ENCODE results near the gene AGBL4. TPM values are rescaled to one million over a fixed set of nuclear protein-coding genes. Genes with fewer than 3 reads are reported as not detected.
A peak's percentile ranks its signal among the peaks of the same experiment; 100 is the strongest.
"Not testable (repeated sequence)": the region's sequence is repeated elsewhere in the genome, so short reads cannot be mapped to it uniquely, and the experiment has no call there.

AGBL4 gene
- total and polyA plus RNA-seq, 5 experiments from 2014 or later = 0.16 to 0.25 TPM; not detected in 3

DNA sequence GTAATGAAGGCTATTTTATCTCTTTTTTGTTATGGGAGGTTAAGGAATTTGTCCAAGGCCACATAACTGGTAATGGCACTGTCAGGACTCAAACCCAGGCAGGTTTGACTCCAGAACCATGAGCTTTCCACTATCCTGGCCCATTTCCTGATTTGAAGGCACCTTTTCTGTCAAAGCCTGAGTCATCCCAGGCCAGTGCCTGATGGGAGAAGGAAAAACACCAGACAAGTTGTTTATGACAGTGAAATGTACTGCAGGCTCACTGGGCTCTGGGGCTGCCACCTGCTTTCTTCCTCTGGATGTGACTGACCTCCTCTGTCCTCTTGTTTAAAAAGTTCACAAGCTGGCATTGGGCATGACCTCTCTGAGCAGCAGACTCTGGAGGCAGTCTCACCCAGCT is 1479.9 kb downstream of the AGBL4 start:
- no peak for ATAC-seq
- H3K27ac Mint-ChIP-seq = no peak overlapping the region
- no peak for DNase-seq
- peaks cover 9 to 42% (median 18%) of the 10 kb centered on the region in 5 donors for H3K27me3 Mint-ChIP-seq
- no peaks in the 10 kb centered on the region for H3K9me3 Mint-ChIP-seq
- no peak overlapping the region for H3K4me3 Mint-ChIP-seq
- no peaks in the 10 kb centered on the region for H3K4me1 Mint-ChIP-seq
- POLR2A ChIA-PET = no interaction called here
- no peaks in the 10 kb centered on the region for H3K36me3 Mint-ChIP-seq

DNA sequence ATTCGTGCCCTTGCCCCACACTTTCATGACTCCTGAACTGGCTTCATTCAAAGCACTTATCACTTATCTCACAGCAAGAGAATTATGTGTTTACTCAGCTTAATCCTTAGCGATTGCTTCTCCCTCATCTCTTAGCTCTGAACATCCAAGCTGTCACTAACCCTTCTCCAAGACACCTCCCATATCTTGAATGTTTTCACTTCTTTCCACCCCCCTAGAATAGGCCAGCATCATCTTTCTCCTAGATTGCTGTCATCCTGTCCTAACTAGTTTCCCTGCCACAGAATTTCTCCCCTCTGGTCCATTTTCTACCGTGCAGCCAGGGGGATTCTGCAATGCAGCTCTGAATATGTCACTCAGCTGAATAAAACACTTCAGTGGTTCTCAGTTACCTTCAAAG is 1483.2 kb downstream of the AGBL4 start:
- DNase-seq = no peak
- no peaks in the 10 kb centered on the region for H3K36me3 Mint-ChIP-seq
- no peak overlapping the region for H3K4me3 Mint-ChIP-seq
- POLR2A ChIA-PET = no interaction called here
- peaks cover 10 to 38% (median 16%) of the 10 kb centered on the region in 5 donors for H3K27me3 Mint-ChIP-seq
- H3K4me1 Mint-ChIP-seq = no peaks in the 10 kb centered on the region
- no peak for ATAC-seq
- no peaks in the 10 kb centered on the region for H3K9me3 Mint-ChIP-seq
- H3K27ac Mint-ChIP-seq = no peak overlapping the region

DNA sequence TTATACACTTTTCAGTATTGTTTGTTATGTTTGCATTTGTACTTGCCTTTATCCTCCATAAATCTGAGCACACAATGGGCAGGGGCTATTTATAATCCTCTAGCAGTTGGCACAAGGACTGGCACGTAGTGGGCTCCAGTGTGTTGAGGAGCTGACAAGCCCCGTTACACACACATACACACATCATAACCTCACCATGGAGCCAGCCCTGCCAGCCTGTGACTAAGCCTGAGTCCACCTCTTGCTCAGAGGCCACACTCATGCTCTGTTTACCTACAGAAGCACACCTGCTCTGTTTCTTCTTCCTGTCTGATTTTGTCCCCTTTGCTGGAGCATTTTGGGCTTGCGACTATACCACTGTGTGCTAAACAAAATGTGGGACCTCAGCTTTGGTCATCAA is 1487.3 kb downstream of the AGBL4 start:
- H3K36me3 Mint-ChIP-seq = no peaks in the 10 kb centered on the region
- no peak for ATAC-seq
- H3K4me3 Mint-ChIP-seq = no peak overlapping the region
- POLR2A ChIA-PET = no interaction called here
- no peaks in the 10 kb centered on the region for H3K4me1 Mint-ChIP-seq
- no peak for DNase-seq
- no peak overlapping the region for H3K27ac Mint-ChIP-seq
- peaks cover 23 to 61% (median 29%) of the 10 kb centered on the region in 5 donors for H3K27me3 Mint-ChIP-seq
- no peaks in the 10 kb centered on the region for H3K9me3 Mint-ChIP-seq

DNA sequence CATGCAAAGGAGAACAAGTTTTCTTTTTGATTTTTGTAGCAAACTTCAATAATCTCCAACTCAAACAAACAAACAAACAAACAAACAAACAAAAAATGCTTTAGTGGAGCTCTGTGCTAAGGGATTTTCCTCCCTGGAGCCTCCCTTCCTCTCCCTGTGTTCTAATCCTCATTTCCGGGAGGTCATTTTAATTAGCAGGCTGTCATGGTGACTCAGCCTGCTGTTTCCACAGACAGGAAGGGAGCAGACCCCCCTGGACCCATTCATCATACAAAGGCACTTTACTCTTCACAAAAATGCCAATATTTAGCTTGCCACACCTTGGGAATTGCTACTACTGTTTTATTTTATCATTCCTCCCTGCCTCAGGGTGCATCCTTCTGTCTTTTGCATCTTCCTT is 1490.8 kb downstream of the AGBL4 start:
- ATAC-seq (no peak), DNase-seq (no peak)
- H3K36me3 Mint-ChIP-seq = no peaks in the 10 kb centered on the region
- peaks cover 20 to 55% (median 27%) of the 10 kb centered on the region in 5 donors for H3K27me3 Mint-ChIP-seq
- POLR2A ChIA-PET = no interaction called here
- H3K27ac Mint-ChIP-seq = no peak overlapping the region
- H3K4me3 Mint-ChIP-seq = no peak overlapping the region
- no peaks in the 10 kb centered on the region for H3K4me1 Mint-ChIP-seq
- H3K9me3 Mint-ChIP-seq = no peaks in the 10 kb centered on the region

DNA sequence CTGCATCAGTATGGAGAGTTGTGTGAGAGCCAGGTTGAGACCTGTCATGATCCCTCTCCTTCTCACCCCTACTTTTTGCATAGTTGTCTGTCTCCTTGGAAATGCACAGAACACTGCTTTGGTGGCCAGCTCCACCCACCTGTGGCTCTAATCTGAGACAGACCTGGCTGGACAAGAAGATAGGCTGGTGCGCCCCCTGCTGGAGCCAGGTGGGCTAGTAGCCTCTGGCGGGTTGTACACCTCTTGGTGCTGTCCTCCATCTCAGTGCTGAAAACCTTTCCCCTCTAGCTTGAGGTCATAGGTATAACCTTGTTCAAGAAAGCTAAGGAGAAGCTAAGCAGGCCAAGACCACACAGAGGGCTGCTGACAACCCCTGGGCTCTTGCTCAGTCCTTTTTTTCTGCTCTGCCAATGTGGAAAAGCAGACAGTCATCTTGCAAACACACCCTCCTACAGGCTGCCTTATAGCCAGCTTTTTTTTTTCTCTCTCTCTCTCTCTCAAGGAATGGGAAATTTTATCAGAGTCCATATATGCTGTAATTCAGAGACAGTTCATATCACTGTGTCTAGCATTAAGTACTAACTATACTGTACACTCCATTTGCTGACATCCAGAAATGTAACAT is 1492.9 kb downstream of the AGBL4 start:
- no peaks in the 10 kb centered on the region for H3K4me1 Mint-ChIP-seq
- DNase-seq (peak in 4 of 10 donors; percentile 9 to 22 (median 18)), ATAC-seq (peak in 1 of 2 donors; percentile 30)
- H3K27me3 Mint-ChIP-seq = peaks cover 25 to 64% (median 30%) of the 10 kb centered on the region in 5 donors
- POLR2A ChIA-PET = no interaction called here
- H3K4me3 Mint-ChIP-seq = no peak overlapping the region
- H3K9me3 Mint-ChIP-seq = no peaks in the 10 kb centered on the region
- H3K36me3 Mint-ChIP-seq = no peaks in the 10 kb centered on the region
- no peak overlapping the region for H3K27ac Mint-ChIP-seq

DNA sequence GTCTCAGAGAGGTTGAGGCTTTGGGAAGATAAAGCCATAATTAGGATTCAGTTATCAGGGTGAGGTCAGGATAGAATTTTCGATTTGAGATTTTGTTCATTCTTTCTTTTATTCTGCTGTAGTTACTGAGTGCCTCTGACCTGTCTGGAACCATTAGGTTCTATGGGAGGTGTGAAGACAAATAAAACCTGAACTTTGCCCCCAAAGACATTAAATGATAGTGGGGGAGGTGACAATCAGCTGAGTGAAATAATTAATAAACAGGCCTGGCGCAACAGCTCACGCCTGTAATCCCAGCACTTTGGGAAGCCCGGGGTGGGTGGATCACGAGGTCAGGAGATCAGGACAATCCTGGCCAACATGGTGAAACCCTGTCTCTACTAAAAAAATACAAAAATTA is 1496.7 kb downstream of the AGBL4 start:
- Mint-ChIP-seq H3K4me1 (no peaks in the 10 kb centered on the region), H3K27ac (no peak overlapping the region), H3K36me3 (no peaks in the 10 kb centered on the region), H3K9me3 (no peaks in the 10 kb centered on the region), H3K4me3 (no peak overlapping the region), H3K27me3 (peaks cover 7 to 37% (median 12%) of the 10 kb centered on the region in 5 donors)
- DNase-seq (no peak), ATAC-seq (no peak)
- POLR2A ChIA-PET = no interaction called here

DNA sequence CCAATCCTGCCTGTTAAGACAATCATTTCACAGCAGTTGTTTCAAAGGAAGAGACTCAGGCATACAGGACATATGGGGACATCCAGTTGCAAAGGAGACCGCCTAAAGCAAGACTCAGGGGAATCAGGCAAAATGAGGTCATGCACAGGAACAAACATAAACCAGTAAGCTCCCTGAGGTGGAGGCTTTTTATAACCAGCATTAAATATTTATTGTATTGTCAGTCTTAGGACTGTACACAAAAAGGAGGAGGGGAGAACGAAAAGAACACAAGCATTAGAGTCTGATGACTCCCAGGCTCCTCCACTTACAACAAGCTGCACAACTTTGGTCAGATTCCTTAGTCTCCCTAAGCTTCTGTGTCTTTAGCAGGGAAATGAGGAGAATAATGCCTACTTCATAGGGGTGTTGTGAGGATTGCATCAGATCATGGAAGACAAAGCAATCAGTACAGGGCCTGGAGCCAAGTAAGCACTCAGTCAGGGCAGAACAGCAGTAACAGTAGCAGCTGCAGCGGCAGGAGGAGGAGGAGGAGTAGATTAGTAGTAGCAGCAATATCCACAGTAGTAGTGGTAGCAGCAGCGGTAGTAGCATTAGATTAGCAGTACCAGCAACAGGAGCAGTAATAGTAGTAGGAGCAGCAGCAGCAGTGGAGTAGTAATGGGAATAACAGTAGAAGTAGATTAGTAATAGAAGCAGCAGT is 1497.6 kb downstream of the AGBL4 start:
- Mint-ChIP-seq H3K27ac (no peak overlapping the region), H3K27me3 (peaks cover 6 to 43% (median 12%) of the 10 kb centered on the region in 5 donors), H3K4me3 (no peak overlapping the region), H3K4me1 (no peaks in the 10 kb centered on the region), H3K9me3 (no peaks in the 10 kb centered on the region), H3K36me3 (no peaks in the 10 kb centered on the region)
- DNase-seq (no peak), ATAC-seq (no peak)
- POLR2A ChIA-PET = no interaction called here

DNA sequence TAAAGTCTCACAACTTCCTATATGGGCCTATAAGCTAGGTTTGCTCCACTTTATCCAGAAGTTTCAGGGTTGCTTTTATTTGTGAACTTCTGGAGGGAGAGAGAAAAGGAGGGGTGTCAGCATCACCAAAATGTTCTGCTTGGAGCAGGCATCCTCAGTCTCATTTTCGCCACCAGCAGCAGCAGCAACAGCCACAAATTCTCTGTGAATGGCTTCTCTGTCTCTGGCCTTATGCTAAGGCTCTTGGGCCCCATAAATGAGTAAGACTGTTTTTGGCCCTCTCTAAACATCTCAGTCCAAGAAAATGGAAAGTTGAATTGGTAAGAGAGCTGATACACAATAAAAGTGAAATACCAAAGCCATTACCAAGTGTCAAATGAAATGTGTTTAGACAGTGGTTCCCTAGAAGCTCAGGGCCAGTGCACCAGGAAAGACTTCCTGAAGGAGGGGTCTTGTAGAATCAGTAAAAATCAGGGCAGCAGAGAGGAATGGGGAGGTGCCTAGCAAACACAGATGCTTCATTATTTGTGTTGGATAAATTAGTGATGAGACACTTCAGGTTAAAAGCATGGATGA is 1498.8 kb downstream of the AGBL4 start:
- DNase-seq (no peak), ATAC-seq (no peak)
- Mint-ChIP-seq H3K9me3 (no peaks in the 10 kb centered on the region), H3K27me3 (peaks cover 8 to 50% (median 17%) of the 10 kb centered on the region in 5 donors), H3K27ac (no peak overlapping the region), H3K36me3 (no peaks in the 10 kb centered on the region), H3K4me3 (no peak overlapping the region), H3K4me1 (no peaks in the 10 kb centered on the region)
- POLR2A ChIA-PET = interaction anchor here (0.7 kb wide), 1 partner anchor 84 kb away, joined by 4 read pairs; no protein-coding TSS in a partner anchor

DNA sequence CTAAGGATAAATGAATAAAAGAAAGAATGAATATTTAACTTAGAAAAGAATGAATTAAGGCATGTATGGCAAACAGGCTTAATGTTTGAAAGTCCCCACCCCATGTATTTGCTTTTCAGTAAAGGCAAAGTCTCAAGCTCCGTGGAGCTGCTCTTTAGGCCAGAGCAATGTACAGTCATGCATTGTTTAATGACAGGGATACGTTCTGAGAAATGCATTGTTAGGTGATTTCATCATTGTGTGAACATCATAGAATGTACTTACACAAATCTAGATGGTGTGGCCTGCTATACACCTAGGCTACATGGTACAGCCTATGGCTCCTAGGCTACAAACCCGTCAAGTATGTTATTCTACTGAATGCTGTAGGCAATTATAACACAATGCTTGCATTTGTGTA is 1500.2 kb downstream of the AGBL4 start:
- ATAC-seq = no peak
- Mint-ChIP-seq H3K4me1 (no peaks in the 10 kb centered on the region), H3K27me3 (peaks cover 8 to 63% (median 19%) of the 10 kb centered on the region in 5 donors), H3K4me3 (no peak overlapping the region), H3K27ac (no peak overlapping the region), H3K36me3 (no peaks in the 10 kb centered on the region), H3K9me3 (no peaks in the 10 kb centered on the region)
- no peak for DNase-seq
- POLR2A ChIA-PET = no interaction called here

DNA sequence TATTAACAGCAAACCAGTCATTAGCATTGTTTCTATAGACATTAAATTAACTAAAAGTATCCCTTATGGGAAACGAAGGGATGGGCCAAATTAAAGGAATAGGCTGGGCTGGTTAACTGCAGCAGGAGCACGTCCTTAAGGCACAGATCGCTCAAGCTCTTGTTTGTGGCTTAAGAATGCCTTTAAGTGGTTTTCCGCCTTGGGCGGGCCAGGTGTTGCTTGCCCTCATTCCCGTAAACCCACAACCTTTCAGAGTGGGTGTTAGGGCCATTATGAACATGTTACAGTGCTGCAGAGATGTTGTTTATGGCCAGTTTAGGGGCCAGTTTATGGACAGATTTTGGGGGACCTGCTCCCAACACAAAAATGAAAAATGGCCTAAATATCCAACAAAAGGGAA is 1503.9 kb downstream of the AGBL4 start:
- H3K4me1 Mint-ChIP-seq, H3K9me3 Mint-ChIP-seq, DNase-seq, POLR2A ChIA-PET, H3K36me3 Mint-ChIP-seq, ATAC-seq, H3K4me3 Mint-ChIP-seq, H3K27ac Mint-ChIP-seq: not testable (repeated sequence)
- H3K27me3 Mint-ChIP-seq = peaks cover 7 to 44% (median 18%) of the 10 kb centered on the region in 5 donors

DNA sequence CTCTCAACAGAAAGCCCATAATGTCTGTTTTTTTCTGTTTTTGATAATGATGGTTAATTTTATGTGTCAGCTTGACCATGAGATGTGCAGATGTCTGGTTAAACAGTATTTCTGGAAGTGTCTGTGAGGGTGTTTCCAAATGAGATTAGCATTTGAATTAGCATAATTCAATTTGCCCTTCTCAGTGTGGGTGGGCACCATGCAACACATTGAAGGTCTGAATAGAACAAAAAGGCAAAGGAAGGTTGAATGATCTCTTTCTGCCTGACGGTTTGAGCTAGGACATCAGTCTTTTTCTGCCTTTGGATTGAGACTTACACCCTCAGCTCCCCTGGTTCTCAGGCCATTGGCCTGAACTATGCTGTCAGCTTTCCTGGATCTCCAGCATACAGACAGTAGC is 1516.9 kb downstream of the AGBL4 start:
- POLR2A ChIA-PET = no interaction called here
- DNase-seq (no peak), ATAC-seq (no peak)
- Mint-ChIP-seq H3K36me3 (no peaks in the 10 kb centered on the region), H3K4me1 (no peaks in the 10 kb centered on the region), H3K9me3 (peaks cover 0 to 3% (median 0%) of the 10 kb centered on the region in 9 donors), H3K27ac (no peak overlapping the region), H3K27me3 (peaks cover 4 to 16% (median 12%) of the 10 kb centered on the region in 5 donors), H3K4me3 (no peak overlapping the region)

DNA sequence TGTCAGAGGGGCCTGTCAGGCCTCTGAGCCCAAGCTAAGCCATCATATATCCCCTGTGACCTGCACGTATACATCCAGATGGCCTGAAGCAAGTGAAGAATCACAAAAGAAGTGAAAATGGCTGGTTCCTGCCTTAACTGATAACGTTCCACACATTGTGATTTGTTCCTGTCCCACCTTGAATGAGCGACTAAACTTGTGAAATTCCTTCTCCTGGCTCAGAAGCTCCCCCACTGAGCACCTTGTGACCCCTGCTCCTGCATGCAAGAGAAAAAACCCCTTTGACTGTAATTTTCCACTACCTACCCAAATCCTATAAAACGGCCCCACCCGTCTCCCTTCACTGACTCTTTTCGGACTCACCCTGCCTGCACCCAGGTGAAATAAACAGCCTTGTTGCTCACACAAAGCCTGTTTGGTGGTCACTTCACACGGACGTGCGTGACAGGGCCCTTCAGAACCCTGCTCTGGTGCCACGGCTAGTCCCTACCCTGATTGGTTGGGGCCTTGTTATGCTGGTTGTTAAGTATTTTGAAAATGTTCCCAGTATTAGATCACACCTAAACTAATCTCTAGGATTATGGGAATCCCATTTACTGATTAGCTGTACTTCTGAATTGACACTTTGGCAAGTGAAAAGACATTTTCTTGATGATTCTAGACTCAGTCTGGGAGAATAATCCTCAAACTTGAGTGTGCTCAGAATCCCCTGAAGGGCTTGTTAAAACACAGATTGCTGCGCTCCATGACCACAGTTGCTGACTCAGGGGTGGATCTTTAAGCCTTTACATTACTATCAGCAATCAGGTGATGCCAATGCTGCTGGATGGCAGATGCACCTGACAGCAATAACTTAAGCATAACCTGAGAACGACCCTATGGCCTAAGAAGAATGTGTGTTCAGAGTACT is 1523.0 kb downstream of the AGBL4 start:
- no peak overlapping the region for H3K27ac Mint-ChIP-seq
- ATAC-seq (no peak), DNase-seq (no peak)
- no peaks in the 10 kb centered on the region for H3K9me3 Mint-ChIP-seq
- H3K4me1 Mint-ChIP-seq = peaks cover 2 to 11% (median 4%) of the 10 kb centered on the region in 4 donors
- peaks cover 0 to 10% (median 0%) of the 10 kb centered on the region in 5 donors for H3K27me3 Mint-ChIP-seq
- POLR2A ChIA-PET = no interaction called here
- no peak overlapping the region for H3K4me3 Mint-ChIP-seq
- H3K36me3 Mint-ChIP-seq = no peaks in the 10 kb centered on the region
